Neutrophil (primary cell): ENCODE measurements around the gene FLYWCH2.

ENCODE experiments used
- H3K27ac ChIP-seq: fragments of 200-600 bp; sonication (generic); 2 replicates; pipeline ENCODE4 v1.5.1; 2016; ENCODE audit warnings: mild to moderate bottlenecking, moderate library complexity
- H3K27me3 ChIP-seq: fragments of 200-600 bp; sonication (generic); 2 replicates; pipeline ENCODE4 v1.6.0; 2016; ENCODE audit warnings: mild to moderate bottlenecking
- H3K36me3 ChIP-seq: fragments of 200-600 bp; sonication (generic); 2 replicates; pipeline ENCODE4 v1.5.1; 2017
- H3K4me1 ChIP-seq, 2 experiments: fragments of 200-600 bp in 1 of 2; sonication (generic) in 1 of 2; 1 replicate in 1 of 2; 2 replicates in 1 of 2; pipeline versions ENCODE4 v1.5.1 to v1.6.1; 2013 to 2016; ENCODE audit warnings: low read depth in 1 of 2, low read length in 1 of 2, mild to moderate bottlenecking in 1 of 2, moderate library complexity in 1 of 2; ENCODE audit not compliant: control insufficient read depth in 1 of 2, insufficient read depth in 1 of 2
- H3K4me3 ChIP-seq, 2 experiments: fragments of 200-600 bp in 1 of 2; sonication (generic) in 1 of 2; 1 replicate in 1 of 2; 2 replicates in 1 of 2; pipeline ENCODE4 v1.5.1; 2013 to 2016; ENCODE audit warnings: low read depth in 1 of 2, low read length in 1 of 2, mild to moderate bottlenecking in 1 of 2, moderate library complexity in 1 of 2
- H3K9me3 ChIP-seq: fragments of 200-600 bp; sonication (generic); 2 replicates; pipeline ENCODE4 v1.5.1; 2016
- CTCF ChIP-seq: fragments of 200-600 bp; sonication (generic); IDR thresholded peaks from 2 replicates; pipeline ENCODE4 v1.5.1; 2016; ENCODE audit warnings: antibody characterized with exemption

FLYWCH2 gene

DNA sequence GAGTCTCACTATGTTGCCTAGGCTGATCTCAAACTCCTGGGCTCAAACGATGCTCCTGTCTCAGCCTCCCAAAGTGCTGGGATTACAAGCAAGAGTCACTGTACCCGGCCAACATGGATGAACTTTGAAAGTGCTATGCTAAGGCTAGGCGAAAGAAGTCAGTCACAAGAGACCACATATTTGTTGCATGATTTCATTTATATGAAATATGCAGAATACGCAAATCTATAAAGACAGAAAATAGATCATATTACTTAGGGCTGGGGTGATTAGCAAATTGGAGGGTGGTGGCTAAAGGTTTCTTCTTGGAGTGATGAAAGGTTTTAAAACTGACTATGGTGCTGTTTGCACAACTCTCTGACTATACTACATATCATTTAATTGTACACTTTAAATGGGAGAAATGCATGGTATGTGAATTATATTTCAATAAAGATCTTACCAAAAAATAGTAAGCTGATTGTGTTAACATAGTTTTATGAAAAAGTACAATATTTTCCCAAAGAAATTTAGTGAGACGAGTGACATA is 27.5 kb downstream of the FLYWCH2 start:
- no peak overlapping the region for H3K27ac ChIP-seq
- H3K36me3 ChIP-seq: peaks cover 7% of the 10 kb centered on the region
- peaks cover 23 to 28% of the 10 kb centered on the region in 2 experiments for H3K4me1 ChIP-seq
- peaks cover 11% of the 10 kb centered on the region for H3K27me3 ChIP-seq
- TF ChIP-seq CTCF: no peak
- H3K4me3 ChIP-seq: no peak overlapping the region
- H3K9me3 ChIP-seq: no peaks in the 10 kb centered on the region

DNA sequence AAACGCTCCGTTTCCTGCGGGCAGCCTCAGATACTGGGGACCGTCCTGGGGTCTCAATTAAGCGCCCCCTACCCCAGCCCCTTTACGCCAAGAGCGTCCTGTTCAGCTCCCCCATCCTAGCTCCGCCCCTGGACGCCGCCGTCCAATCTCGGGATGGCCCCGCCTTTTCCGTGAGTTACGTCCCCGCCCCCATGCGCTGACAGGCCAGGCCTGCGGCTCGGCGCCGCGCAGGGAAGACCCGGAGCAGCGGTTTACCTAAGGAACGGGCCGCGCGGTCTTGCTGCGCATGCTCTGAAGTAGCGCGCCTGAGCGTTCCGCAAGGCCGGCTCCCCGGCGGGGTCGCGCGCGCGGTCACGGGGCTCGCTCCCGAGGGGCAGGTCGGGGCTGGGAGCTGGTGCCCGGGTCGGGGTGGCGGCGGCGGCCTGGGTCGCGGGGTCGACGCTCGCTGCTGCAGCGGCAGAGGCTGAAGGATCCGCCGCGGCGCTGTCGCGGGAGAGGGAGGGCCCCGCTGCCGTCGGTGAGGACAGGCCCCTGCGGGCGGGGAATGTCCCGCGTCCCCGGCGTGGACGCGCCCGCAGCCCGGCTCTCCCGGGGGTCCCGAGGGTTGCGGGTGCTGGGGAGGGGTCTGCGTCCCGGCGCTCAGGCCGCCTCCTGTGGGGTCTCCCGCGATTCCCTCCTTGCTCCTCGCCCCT is 28.8 kb downstream of the FLYWCH2 start, which contains the start of gene FLYWCH1:
FLYWCH1 (plus strand) TSS at position 294 of the 692 bp plus-strand sequence. CDS start 17,755 bp downstream, outside the sequence.
- H3K9me3 ChIP-seq: no peaks in the 10 kb centered on the region
- H3K4me1 ChIP-seq: peaks cover 18 to 22% of the 10 kb centered on the region in 2 experiments
- peak within 1 kb of the TSS; percentile 69 to 72 for H3K4me3 ChIP-seq
- H3K36me3 ChIP-seq: peaks cover 7% of the 10 kb centered on the region
- peak within 1 kb of the TSS; percentile 60 for H3K27ac ChIP-seq
- H3K27me3 ChIP-seq: peaks cover 11% of the 10 kb centered on the region
- peak; percentile 48 for TF ChIP-seq CTCF

- TF ChIP-seq CTCF: no peak
- Histone ChIP-seq H3K9me3 (no peaks in the 10 kb centered on the region), H3K4me3 (peak overlapping the region; percentile 69 to 72), H3K27ac (peak overlapping the region; percentile 60), H3K36me3 (peaks cover 7% of the 10 kb centered on the region), H3K4me1 (peaks cover 18 to 22% of the 10 kb centered on the region in 2 experiments), H3K27me3 (peaks cover 11% of the 10 kb centered on the region)
Observed at GRCh38 chr16:2912330-2913199, 29.6 kb downstream of the FLYWCH2 start.

DNA sequence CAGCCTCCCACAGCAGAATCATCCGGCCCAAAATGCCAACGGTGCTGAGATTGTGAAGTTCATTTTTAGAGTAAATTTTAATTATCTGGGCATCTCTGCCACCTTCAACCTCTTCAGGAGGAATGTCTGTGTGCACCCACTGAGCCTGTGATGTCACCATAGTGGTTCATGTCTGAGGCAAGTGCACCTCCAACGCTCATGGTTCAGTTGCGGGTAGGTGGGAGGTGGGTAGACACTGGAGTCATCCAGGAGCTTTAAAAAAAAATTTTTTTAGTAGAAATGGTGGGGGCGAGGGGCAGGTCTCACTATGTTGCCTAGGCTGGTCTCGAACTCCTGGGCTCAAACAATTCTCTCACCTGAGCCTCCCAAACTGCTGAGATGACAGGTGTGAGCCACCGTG is 30.6 kb downstream of the FLYWCH2 start:
- Histone ChIP-seq H3K4me1 (peaks cover 18 to 22% of the 10 kb centered on the region in 2 experiments), H3K27me3 (peaks cover 11% of the 10 kb centered on the region), H3K9me3 (no peaks in the 10 kb centered on the region), H3K27ac (no peak overlapping the region), H3K36me3 (peaks cover 7% of the 10 kb centered on the region), H3K4me3 (no peak overlapping the region)
- no peak for TF ChIP-seq CTCF

GRCh38 chr16:2914233-2914632 is 31.2 kb downstream of the FLYWCH2 start:
- no peak for TF ChIP-seq CTCF
- Histone ChIP-seq H3K4me3 (no peak overlapping the region), H3K27me3 (peaks cover 11% of the 10 kb centered on the region), H3K9me3 (no peaks in the 10 kb centered on the region), H3K4me1 (peaks cover 18 to 22% of the 10 kb centered on the region in 2 experiments), H3K36me3 (peaks cover 7% of the 10 kb centered on the region), H3K27ac (no peak overlapping the region)
